MM.1S (cell line): ENCODE measurements around the gene LCE1A.

ENCODE experiments used
- EZH2phosphoT487 ChIP-seq: fragments of 300-600 bp; sonication (generic); IDR thresholded peaks from 2 replicates; pipeline ENCODE4 v1.6.1; 2018; ENCODE audit warnings: antibody characterized with exemption, low read length
- TF ChIP-seq, protein P1 (sequence below): fragments of 300-600 bp; sonication (generic); IDR thresholded peaks from 2 replicates; pipeline ENCODE4 v1.5.1; 2016; ENCODE audit warnings: antibody characterized with exemption, low read length, mixed read lengths

DNA sequence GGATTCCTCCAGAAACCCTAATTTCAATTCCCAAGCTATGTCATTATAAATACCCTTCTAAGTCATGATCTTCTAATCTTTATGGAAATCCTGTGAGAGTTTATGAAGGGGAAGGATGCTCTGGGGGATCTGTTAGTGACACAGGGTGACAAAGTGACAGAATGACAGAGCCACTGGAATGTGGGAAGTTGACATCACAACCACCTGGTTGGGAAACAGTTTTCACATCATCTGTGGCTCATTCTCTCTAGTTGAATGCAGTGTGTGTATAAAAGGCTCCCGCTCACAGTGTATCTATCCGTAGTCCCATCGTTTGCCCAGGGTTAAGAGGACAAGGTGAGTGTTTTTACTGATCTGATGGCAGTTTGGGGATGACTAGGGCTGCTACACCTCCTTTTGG, 32.4 kb downstream of the LCE1A start, which contains the start of gene LCE7A:
- TF ChIP-seq, protein P1, sequence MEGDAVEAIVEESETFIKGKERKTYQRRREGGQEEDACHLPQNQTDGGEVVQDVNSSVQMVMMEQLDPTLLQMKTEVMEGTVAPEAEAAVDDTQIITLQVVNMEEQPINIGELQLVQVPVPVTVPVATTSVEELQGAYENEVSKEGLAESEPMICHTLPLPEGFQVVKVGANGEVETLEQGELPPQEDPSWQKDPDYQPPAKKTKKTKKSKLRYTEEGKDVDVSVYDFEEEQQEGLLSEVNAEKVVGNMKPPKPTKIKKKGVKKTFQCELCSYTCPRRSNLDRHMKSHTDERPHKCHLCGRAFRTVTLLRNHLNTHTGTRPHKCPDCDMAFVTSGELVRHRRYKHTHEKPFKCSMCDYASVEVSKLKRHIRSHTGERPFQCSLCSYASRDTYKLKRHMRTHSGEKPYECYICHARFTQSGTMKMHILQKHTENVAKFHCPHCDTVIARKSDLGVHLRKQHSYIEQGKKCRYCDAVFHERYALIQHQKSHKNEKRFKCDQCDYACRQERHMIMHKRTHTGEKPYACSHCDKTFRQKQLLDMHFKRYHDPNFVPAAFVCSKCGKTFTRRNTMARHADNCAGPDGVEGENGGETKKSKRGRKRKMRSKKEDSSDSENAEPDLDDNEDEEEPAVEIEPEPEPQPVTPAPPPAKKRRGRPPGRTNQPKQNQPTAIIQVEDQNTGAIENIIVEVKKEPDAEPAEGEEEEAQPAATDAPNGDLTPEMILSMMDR, result no peak
- TF ChIP-seq EZH2phosphoT487, result no peak
